ENCODE results near the gene RBM12. TPM values are rescaled to one million over a fixed set of nuclear protein-coding genes. Genes with fewer than 3 reads are reported as not detected.

RBM12 gene
- total and polyA plus RNA-seq, 2 donors (not counting 1 experiment from before 2014, with no cell fraction given) = 52.7 to 144 TPM

DNA sequence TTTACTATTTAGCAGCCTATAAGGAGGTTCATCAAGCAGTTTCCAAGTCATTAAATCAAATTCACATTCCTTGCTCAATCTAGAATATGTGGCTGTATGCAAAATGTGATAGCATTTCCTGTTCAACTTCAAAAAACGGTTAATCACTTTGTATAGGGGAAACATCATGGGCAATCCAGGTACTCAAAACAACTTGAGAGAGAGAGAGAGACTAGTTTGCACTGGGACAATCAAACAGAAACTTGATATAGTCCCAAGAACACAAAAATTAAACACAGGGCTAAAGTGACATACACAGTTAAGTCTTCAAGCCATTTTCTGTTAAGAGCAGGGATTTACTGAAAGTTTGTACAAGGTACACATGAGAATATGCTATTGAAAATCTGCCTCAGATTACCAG is 7.4 kb downstream of the RBM12 start:
- peak overlapping the region; percentile 17 for H3K4me2 ChIP-seq (replicated peaks; ENCODE audit: low read depth, low read length, poor library complexity, severe bottlenecking)

DNA sequence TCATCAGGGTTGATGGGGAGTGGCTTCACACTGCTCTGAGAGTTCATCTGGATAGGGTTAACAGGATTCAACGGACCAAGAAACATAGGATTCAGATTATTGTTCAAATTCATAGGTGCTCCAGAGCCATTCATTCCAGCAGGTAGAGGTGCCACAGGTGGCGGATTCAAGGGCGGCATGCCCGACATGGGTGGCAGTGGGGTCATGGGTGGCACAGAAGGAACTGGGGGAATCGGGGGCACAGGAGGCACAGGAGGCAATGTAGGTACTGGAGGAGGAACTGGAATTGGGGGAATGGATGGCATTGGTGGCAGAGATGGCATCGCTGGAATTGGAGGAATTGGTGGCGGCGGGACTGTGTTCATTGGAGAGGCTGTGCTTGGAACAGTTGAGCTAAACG is 10.3 kb downstream of the RBM12 start:
- H2AFZ ChIP-seq (ENCODE audit: insufficient read depth, low read depth, low read length, poor library complexity, severe bottlenecking) = no peak overlapping the region
- no peak overlapping the region for H3K9ac ChIP-seq (ENCODE audit: low read length)
- H4K20me1 ChIP-seq (ENCODE audit: control insufficient read depth, insufficient read depth, low read length, poor library complexity, severe bottlenecking) = peaks cover 57% of the 10 kb centered on the region
- no peaks in the 10 kb centered on the region for H3K9me3 ChIP-seq (ENCODE audit: control extremely low read depth in 1 of 3, control insufficient read depth in 2 of 3, insufficient read depth in 1 of 3, low read length in 2 of 3)
- CTCF ChIA-PET = no interaction called here
- H3K27ac ChIP-seq (ENCODE audit: low read length in 2 of 2) = no peak overlapping the region
- H3K27me3 ChIP-seq (replicated peaks in 1 of 4; ENCODE audit: control extremely low read depth in 1 of 4, control insufficient read depth in 3 of 4, insufficient read depth in 4 of 4, low read length in 3 of 4) = no peaks in the 10 kb centered on the region
- Mint-ChIP-seq H3K4me1 (peaks cover 34% of the 10 kb centered on the region), H3K9me3 (ENCODE audit: insufficient read depth) (no peaks in the 10 kb centered on the region), H3K27me3 (no peaks in the 10 kb centered on the region), H3K4me3 (no peak overlapping the region), H3K27ac (no peak overlapping the region)
- no peak for DNase-seq
- H3K4me3 ChIP-seq (ENCODE audit: control extremely low read depth in 1 of 5, extremely low read depth in 1 of 5, insufficient read depth in 1 of 5, low read depth in 2 of 5, low read length in 4 of 5) = no peak overlapping the region
- no peak for ATAC-seq (ENCODE audit: low read depth)
- peaks cover 99% of the 10 kb centered on the region for H3K79me2 ChIP-seq (ENCODE audit: control insufficient read depth, insufficient read depth, low read length)
- WGBS (ENCODE audit: insufficient coverage) = 98% methylated on average over 9 of the region's 9 CpGs
- POLR2A ChIA-PET = no interaction called here
- peaks cover 0 to 60% of the 10 kb centered on the region in 2 experiments for H3K36me3 ChIP-seq (replicated peaks in 1 of 2; ENCODE audit: control extremely low read depth in 1 of 2, control insufficient read depth in 1 of 2, extremely low read depth in 1 of 2, insufficient read depth in 2 of 2, low read length in 1 of 2)
- TF ChIP-seq CTCF (IDR thresholded peaks at IDR 0.05) (no peak), EZH2 (IDR thresholded peaks at IDR 0.05; ENCODE audit: borderline replicate concordance, insufficient read depth, low read depth, low read length, poor library complexity, severe bottlenecking) (no peak)
- H3K4me2 ChIP-seq (replicated peaks; ENCODE audit: low read depth, low read length, poor library complexity, severe bottlenecking) = no peak overlapping the region
- peaks cover 2 to 16% of the 10 kb centered on the region in 2 donors for H3K4me1 ChIP-seq (ENCODE audit: control insufficient read depth in 2 of 2, insufficient read depth in 2 of 2, low read length in 2 of 2)
- intact Hi-C loops (cut with micrococcal nuclease) = no loop called here

More for the DNA sequence above, 7.4 kb downstream of the RBM12 start:
- intact Hi-C loops (cut with micrococcal nuclease) = no loop called here
- Mint-ChIP-seq H3K9me3 (ENCODE audit: insufficient read depth) (no peaks in the 10 kb centered on the region), H3K27ac (peak overlapping the region; percentile 42), H3K4me1 (peaks cover 49% of the 10 kb centered on the region), H3K27me3 (no peaks in the 10 kb centered on the region), H3K4me3 (peak overlapping the region; percentile 38)
- H2AFZ ChIP-seq (ENCODE audit: insufficient read depth, low read depth, low read length, poor library complexity, severe bottlenecking) = no peak overlapping the region
- no peaks in the 10 kb centered on the region for H3K9me3 ChIP-seq (ENCODE audit: control extremely low read depth in 1 of 3, control insufficient read depth in 2 of 3, insufficient read depth in 1 of 3, low read length in 2 of 3)
- peaks cover 0 to 43% of the 10 kb centered on the region in 2 experiments for H3K36me3 ChIP-seq (replicated peaks in 1 of 2; ENCODE audit: control extremely low read depth in 1 of 2, control insufficient read depth in 1 of 2, extremely low read depth in 1 of 2, insufficient read depth in 2 of 2, low read length in 1 of 2)
- H3K4me3 ChIP-seq (ENCODE audit: control extremely low read depth in 1 of 5, extremely low read depth in 1 of 5, insufficient read depth in 1 of 5, low read depth in 2 of 5, low read length in 4 of 5) = no peak overlapping the region
- no peaks in the 10 kb centered on the region for H3K27me3 ChIP-seq (replicated peaks in 1 of 4; ENCODE audit: control extremely low read depth in 1 of 4, control insufficient read depth in 3 of 4, insufficient read depth in 4 of 4, low read length in 3 of 4)
- H3K27ac ChIP-seq (ENCODE audit: low read length in 2 of 2) = peak overlapping the region in 1 of 2 donors; percentile 61
- H3K79me2 ChIP-seq (ENCODE audit: control insufficient read depth, insufficient read depth, low read length) = peaks cover 100% of the 10 kb centered on the region
- H3K9ac ChIP-seq (ENCODE audit: low read length) = no peak overlapping the region
- peaks cover 43% of the 10 kb centered on the region for H4K20me1 ChIP-seq (ENCODE audit: control insufficient read depth, insufficient read depth, low read length, poor library complexity, severe bottlenecking)
- CTCF ChIA-PET = no interaction called here
- H3K4me1 ChIP-seq (ENCODE audit: control insufficient read depth in 2 of 2, insufficient read depth in 2 of 2, low read length in 2 of 2) = peaks cover 24 to 41% of the 10 kb centered on the region in 2 donors
- POLR2A ChIA-PET = no interaction called here
- TF ChIP-seq EZH2 (IDR thresholded peaks at IDR 0.05; ENCODE audit: borderline replicate concordance, insufficient read depth, low read depth, low read length, poor library complexity, severe bottlenecking) (no peak), CTCF (IDR thresholded peaks at IDR 0.05) (no peak)
- no CpG with 5 or more reads among the region's 1 CpG for WGBS (ENCODE audit: insufficient coverage)
- no peak for ATAC-seq (ENCODE audit: low read depth)
- DNase-seq = no peak
